UCSD-AML1 (cell line): ENCODE data around the gene VIPR2.
"Not testable (repeated sequence)": the region's sequence is repeated elsewhere in the genome, so short reads cannot be mapped to it uniquely, and the experiment has no call there.

Experiments
- DNase-seq: peaks from one replicate; lab custom pipeline; 2025; ENCODE audit not compliant: unreplicated experiment; lab: John Stamatoyannopoulos, UW

VIPR2 gene

DNA sequence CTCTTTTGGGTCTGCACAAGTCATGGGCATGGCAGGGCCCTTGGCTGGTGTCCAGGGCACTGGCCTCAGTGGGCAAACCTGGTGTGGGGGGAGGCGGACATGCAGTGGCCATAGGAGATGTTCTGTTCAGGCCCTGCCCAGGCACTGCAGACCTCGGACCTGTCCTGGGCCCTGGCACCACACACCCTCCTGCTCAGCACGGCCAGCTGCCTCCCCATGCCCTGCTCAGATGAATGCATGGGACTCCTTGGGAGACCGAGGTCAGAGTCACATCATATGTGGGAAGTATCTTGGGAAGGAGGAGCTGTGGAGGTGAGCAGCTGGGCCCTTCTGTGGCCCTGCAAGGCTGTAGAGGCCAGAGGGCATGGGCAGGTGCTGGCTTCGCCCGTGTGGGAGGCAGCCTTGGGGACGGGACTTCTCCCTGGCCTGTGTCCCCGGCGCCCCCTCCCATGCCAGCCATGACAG, 130.8 kb downstream of the VIPR2 start:
- DNase-seq = no peak

DNA sequence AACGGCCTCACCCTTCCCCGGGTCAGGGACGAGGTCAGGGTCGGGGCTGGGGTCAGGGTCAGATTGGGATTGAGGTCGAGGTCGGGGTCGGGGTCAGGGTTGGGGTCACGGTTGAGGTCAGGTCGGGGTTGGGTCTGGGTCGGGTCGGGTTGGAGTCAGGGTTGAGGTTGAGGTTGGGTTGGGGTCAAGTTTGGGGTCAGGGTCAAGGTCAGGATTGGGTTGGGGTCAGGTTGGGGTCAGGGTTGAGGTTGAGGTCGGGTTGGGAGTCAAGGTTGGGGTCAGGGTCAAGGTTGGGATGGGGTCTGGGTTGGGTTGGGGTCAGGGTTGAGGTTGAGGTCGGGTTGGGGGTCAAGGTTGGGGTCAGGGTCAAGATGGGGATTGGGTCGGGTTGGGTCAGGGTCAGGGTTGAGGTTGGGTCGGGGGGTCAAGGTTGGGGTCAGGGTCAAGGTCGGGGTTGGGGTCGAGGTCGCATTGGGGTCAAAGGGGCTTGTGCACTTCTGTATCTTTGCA, 131.4 kb downstream of the VIPR2 start:
- DNase-seq = no peak

DNA sequence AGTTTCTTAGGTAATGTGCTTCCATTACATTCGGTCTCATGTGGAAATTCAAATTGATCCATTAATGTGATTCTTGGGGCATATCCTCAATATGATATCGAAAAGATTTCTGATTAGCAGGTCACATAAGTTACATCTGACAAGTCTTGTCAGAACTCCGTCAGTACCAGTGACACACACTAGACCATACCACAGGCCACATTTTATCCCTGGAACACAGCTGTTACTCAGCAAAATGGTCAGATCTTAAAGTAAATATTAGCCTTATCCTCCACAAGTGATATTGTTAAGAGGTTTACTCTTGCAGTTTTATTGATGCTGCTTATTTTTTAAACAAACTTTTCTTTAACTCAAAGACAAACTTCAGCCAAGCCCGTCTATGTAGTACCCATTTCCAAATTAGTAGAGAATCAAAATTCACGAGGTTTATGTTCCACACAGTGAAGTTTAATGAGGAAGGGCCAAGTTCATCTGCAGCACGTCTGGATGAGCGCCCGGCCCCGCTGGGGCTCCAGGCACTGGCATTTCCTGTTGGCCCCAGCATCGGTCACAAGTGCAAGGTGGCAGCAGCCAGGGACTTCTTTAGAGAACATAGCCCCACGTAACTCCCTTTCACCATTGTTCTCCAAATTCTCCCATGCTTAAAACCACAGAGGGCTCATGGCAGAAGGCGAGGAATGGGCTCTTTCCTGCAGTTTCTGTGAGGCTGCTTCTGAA, 132.2 kb downstream of the VIPR2 start:
- DNase-seq = peak; percentile 13

DNA sequence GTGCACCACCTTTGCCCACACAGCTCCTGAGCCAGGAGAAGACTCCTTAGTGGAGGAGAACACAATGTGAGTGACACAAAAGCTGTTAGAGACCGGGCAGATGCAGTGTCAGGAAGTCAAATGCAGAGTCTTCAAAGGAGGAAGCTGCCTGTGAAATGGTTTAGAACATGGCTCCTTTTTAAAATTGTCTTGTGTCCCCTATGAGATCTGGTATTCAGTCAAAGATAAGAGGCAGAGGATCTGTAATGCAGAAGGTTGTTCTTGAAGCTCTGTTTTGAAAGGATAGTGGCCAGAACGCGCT, 133.0 kb downstream of the VIPR2 start:
- DNase-seq = no peak

DNA sequence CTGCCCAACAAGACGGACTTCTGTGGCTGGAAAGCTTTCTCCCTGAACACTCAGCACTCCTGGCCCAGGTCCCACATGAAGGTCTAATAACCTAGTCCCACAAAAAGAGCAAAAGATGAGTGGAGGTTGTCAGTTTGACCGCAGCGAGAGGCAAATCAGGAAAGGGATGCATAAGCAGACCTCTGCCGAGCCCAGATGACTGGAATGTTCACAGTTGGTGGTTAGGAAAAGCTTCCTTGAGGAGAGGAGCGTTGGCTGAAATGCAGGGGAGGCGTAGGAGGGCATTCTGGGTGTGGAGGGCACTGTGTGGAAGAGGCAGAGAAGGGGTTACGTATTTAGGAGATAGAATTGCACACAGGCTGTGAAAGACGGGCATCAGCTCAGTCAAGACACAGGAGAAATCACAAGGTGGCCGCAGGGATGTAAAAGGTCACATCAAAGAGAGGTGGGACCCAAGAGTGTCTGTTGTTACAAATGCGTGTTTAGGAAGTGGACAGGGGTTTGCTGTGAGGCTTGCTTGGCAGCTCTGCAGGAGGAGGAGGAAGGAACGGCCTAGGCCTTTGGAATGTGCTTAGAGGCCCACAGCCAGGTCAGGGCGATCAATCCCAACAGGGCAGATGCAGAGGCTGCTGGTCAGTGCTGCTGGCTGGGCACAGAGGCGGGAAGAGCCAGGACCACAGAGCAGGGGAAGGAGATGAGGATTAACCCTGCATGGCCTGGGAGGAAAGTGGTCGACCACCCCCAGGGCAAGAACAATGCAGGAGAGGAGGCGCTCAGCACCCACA, 133.5 kb downstream of the VIPR2 start:
- no peak for DNase-seq

DNA sequence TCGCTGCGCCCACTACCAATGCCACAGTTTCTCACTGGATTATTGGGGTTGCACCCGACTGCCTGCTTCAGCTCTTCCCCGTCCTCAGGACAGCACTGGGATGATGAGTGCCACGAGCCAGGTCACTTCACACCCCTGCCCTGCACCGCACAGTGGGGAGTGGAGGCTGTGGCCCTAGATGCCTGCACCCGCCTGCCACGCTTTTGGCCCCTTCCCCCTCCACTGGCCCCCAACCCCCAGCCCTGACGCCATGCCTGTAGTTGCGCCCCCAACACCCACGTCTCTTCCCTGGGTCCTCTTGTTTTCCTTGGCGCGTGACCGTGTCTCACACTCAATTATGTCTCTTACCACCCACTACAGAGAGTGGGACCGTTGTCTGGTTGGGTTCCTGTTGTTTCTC, 134.3 kb downstream of the VIPR2 start:
- no peak for DNase-seq

DNA sequence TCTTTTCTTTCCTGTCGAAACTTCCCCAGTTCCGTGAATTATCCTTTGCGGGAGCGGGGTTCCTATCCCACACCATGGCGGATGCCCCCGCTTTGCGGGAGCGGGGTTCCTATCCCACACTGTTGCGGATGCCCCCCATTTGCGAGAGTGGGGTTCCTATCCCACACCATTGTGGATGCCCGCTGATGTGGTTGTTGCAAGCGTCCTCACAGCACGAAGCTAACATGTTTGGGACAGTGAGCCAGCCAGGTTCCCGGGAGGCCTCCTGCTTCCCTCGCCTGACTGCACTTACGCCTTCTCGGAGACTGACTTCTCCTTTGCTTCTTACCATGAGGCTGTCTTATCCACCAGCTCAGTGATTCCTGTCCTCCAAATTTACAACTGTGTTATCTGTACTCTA, 134.7 kb downstream of the VIPR2 start:
- DNase-seq = no peak

DNA sequence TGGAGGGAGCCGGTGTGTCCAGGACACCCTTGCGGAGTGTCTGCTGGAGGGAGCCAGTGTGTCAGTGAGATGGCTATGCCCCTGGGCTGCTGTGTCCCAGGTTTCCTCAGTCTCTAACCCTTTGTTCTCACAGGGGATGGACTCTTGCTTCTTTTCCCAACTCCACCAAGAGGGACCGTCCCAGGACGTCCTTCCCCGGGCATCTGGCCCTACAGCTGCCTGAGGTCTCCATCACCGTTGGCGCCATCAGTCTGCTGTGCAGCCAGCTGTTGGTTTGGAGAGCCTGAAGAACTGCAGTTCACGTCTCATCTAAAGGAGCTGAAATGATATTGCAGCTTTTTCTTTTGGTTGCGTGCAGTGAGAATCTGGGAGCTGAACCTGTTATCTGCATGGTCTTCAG, 136.2 kb downstream of the VIPR2 start:
- no peak for DNase-seq

DNA sequence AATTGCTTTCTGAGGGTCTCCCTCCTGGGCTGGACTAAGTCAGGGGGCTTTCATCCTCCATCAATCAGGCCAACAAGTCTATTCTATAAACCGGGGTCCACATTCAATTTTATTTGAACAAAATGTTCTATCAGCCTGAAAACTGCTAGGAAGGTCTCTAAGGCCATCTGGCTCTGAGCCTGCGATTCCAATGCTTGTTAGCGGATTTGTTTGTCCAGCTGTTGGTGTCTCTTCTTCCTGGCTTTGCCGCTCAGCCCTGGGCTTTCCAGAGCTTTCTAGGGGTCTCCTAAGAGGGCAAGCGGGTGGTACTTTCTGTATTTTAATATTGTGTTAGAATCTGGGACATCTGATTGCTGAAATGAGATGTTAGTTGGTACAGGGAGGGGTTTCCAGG, 136.7 kb downstream of the VIPR2 start:
- DNase-seq = no peak

DNA sequence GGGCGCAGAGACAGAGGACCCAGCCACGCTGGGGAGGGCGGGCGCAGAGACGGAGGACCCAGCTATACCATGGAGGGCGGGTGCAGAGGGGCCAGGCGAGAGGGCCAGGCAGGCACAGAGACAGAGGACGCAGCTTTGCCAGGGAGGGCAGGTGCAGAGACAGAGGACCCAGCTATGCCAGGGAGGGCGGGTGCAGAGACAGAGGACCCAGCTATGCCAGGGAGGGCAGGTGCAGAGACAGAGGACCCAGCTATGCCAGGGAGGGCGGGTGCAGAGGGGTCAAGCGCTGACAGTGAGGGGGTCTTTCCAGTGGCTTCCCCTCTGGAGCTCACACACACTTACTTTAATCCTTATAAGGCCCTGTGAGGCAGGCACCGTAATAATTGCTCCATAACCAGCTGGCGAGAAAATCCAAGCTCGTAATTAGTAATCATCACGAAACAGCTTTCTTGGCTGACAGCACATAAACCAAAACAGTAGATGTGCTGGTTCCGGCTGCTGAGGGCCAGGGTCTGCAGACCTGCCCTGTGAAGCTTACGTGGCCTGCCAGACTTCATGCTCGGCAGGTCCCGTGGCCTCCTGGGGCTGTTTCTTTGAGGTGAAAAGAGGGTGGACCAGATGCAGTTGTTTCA, 137.2 kb downstream of the VIPR2 start:
- no peak for DNase-seq

DNA sequence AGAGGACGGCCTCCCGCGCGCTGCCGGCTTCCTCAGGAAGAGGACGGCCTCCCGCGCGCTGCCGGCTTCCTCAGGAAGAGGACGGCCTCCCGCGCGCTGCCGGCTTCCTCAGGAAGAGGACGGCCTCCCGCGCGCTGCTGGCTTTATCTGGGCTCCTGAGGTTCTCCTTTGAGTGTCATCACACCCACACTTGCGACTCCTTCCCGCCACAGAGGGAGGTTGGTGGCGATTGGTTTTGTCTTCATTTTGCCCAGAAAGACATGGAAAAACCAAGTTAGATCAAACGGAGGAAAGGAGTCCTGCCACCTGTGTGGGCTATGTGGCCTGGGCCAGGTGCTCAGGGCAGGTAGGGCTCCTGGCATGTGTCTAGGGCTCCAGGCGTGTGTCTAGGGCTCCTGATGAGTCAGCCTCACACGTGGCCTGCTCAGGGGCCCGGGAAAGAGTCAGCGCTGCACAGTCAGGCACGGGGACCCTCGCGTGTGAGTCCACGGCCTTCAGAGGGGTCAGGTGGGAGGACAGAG, 138.0 kb downstream of the VIPR2 start:
- DNase-seq = no peak

DNA sequence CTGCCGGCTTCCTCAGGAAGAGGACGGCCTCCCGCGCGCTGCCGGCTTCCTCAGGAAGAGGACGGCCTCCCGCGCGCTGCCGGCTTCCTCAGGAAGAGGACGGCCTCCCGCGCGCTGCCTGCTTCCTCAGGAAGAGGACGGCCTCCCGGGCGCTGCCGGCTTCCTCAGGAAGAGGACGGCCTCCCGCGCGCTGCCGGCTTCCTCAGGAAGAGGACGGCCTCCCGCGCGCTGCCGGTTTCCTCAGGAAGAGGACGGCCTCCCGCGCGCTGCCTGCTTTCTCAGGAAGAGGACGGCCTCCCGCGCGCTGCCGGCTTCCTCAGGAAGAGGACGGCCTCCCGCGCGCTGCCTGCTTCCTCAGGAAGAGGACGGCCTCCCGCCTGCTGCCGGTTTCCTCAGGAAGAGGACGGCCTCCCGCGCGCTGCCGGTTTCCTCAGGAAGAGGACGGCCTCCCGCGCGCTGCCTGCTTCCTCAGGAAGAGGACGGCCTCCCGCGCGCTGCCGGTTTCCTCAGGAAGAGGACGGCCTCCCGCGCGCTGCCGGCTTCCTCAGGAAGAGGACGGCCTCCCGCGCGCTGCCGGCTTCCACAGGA, 138.6 kb downstream of the VIPR2 start:
- not testable (repeated sequence) for DNase-seq

DNA sequence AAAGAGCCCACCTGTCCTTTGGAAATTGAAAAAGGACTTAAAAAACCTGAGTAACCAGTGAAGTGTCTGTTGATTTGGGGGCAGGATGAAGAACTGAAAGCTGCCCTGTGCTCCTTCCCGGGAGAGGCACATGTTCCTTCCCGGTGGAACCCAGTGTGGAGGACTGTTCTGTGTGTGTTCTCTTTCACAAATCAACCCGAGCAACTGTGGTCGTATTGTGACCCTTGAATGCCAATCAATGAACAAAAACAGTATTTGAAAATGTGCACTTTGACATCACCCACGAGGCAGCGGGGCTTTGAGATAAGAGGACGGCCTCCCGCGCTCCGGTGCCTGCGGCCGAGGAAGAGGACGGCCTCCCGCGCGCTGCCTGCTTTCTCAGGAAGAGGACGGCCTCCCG, 139.0 kb downstream of the VIPR2 start:
- no peak for DNase-seq

DNA sequence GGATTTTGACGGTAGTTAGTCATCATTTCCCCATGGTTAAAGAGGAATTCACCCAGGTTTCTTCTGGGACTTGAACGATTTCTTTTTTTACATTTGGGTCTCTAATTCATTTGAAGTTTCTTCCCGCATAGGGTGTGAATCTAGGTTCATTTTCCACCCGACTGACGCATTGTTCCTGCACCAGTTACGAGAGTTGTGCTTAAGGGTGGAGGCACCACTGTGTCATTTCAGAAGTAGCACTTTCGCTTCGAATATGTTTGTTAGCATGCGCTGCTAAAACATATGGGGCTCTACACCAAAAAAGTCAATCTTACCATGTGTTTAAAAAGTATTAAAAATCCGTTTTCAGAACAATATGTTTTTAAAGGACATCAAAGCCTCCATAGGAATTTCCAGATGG, 140.3 kb downstream of the VIPR2 start:
- no peak for DNase-seq

DNA sequence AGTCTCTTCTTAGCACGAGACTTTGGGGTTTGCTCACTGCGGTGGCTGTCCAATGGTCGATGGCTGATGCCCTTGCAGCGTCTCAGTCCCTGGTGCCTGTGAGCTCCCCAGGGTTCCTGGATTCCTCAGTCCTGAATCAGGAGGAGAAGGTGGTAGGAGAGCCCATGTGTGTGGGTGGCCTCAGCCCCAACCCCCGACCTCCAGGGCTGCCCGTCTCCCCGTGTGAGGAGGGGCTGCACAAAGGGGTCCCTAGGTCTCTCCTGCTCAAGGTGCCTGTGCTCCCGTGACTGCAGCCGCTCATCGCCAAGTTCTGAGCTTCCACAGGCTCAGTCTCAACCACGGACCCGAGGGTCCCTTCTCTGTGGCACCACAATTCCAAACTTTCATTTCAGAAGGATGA, 142.9 kb downstream of the VIPR2 start:
- no peak for DNase-seq

DNA sequence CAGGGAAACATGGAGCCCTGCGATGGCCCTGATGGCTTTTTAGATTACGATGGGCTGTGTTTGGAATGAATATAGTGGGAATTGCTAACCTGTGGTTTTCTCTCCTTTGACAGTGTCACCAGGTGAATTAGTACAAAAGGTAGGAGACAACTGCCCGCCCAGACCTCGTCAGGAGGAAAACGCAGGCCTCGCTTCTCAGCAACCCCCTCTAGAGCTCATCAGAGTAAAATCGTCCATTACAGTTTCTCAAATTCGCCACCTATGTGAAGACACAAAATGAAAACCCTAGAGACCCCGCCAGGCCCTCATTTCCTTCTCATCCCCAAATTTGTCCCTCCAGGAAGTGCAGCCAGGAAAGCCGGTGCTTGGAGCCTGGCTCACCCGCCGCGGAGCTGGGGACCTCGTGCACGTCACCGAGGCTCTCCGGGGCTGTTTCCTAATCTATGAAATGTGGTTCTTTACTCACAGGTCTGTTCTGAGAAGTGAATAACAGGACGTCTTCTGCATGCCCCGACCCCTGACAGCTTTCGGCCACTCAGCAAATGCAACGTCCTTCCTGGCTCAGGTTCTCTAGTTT, 143.7 kb downstream of the VIPR2 start:
- DNase-seq = no peak

DNA sequence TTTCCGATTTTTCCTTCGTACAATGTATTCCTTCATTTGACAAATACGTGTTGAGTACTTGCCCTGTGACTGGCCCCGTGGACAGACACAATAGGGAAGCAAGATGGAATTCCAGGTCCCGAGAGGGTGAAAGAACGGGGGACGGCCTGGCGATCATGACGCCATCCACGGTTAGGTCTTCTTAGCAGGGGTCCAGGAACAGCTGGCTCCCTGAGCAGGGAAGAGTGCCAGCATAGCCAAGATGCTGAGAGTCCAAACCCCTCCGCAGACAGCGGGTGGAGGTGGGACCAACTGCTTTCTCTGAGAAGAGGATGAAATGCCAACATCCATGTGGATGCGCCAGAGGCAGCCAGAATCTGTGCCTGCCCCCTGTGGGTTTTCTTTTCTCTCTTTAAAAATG, 144.6 kb downstream of the VIPR2 start:
- no peak for DNase-seq

DNA sequence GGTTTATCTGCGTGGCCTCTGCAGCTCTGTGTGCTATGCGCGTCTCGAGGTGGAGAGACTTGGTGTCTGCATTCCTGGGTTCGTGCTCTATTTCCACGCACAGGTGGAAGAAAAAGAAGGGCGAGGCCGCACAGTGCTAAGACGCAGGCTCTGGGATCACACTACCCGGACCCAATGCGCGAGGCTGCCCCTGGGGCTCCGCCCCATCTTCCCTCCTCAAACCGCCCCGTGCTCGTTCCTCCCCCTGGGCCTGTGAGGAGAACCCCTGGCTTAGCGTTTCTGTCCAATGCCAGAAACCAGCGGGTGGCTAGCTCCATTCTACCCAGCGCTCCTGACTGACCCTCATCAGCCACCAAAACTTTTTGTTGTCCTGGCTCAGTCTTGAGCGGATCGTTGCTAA, 145.2 kb downstream of the VIPR2 start:
- no peak for DNase-seq

DNA sequence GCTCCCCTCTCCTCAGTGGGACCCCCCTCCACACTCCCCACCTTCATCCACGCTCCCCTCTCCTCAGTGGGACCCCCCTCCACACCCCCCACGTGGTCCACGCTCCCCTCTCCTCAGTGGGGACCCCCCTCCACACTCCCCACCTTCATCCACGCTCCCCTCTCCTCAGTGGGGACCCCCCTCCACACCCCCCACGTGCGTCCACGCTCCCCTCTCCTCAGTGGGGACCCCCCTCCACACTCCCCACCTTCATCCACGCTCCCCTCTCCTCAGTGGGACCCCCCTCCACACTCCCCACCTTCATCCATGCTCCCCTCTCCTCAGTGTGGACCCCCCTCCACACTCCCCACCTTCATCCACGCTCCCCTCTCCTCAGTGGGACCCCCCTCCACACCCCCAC, 146.4 kb downstream of the VIPR2 start:
- DNase-seq = not testable (repeated sequence)

DNA sequence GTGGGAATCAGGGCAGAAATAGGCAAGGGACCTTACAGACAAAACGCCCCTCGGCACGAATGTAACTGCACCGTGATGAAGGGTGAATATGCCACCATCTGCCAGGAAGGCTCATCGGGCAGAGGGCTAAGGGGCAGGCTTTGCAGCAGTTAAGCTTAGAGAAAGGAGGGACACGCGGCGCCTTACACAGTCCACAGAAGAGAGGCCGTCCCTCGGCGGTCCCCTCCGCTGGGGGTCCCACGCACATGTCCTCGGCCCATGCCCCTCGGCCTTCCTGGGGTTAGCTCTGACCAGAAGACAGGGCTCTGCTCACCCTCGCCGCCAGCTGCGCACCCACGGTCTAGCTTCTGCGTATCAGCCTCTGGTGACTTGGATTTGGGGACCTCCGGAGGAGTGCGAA, 147.2 kb downstream of the VIPR2 start:
- DNase-seq = no peak

DNA sequence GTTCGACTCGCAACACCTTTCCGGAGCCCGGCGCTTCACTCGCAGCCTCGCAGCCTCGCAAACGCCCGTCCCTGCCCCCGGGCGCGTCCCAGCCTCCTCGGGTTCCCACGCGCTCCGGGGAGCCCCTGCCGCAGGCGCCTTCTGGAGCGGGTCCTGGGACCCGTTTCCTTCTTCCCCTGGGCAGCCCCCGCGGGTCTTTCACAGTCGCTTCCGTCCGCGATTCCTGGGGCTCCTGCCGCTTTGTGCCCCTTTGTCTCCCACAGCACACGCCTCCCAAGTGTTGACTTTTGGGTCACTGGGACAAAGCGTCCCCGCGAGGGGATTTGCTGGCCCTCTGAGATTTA, 147.6 kb downstream of the VIPR2 start:
- no peak for DNase-seq
